Lower leg skin (tissue), 3 donors: ENCODE measurements around the gene MCM9.

ENCODE experiments used
- POLR2A ChIP-seq, 2 donors: fragments of 450-650 bp; IDR thresholded peaks; one replicate each; pipeline ENCODE4 v1.6.1; 2016 to 2017; ENCODE audit warnings: antibody characterized with exemption in 2 of 2, mild to moderate bottlenecking in 1 of 2, moderate library complexity in 1 of 2
- TF ChIP-seq, protein P1 (sequence below), 3 donors: fragments of 450-650 bp; IDR thresholded peaks; one replicate each; pipeline ENCODE4 v1.5.1; 2016; ENCODE audit warnings: antibody characterized with exemption in 3 of 3, mild to moderate bottlenecking in 3 of 3, moderate library complexity in 2 of 3

- no peak for TF ChIP-seq POLR2A (IDR thresholded peaks at IDR 0.05)
- TF ChIP-seq, protein P1, sequence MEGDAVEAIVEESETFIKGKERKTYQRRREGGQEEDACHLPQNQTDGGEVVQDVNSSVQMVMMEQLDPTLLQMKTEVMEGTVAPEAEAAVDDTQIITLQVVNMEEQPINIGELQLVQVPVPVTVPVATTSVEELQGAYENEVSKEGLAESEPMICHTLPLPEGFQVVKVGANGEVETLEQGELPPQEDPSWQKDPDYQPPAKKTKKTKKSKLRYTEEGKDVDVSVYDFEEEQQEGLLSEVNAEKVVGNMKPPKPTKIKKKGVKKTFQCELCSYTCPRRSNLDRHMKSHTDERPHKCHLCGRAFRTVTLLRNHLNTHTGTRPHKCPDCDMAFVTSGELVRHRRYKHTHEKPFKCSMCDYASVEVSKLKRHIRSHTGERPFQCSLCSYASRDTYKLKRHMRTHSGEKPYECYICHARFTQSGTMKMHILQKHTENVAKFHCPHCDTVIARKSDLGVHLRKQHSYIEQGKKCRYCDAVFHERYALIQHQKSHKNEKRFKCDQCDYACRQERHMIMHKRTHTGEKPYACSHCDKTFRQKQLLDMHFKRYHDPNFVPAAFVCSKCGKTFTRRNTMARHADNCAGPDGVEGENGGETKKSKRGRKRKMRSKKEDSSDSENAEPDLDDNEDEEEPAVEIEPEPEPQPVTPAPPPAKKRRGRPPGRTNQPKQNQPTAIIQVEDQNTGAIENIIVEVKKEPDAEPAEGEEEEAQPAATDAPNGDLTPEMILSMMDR (IDR thresholded peaks at IDR 0.05), result no peak
Measured at GRCh38 chr6:118974790-118975189, 39.8 kb upstream of the MCM9 start.
